ENCODE measurements around the gene ISLR2. TPM values are rescaled to one million over a fixed set of nuclear protein-coding genes. Genes with fewer than 3 reads are reported as not detected.
A peak's percentile ranks its signal among the peaks of the same experiment; 100 is the strongest.

The ISLR2 gene
- total RNA-seq, 2 donors from 2014 or later, result 1.9 to 3.9 TPM

DNA sequence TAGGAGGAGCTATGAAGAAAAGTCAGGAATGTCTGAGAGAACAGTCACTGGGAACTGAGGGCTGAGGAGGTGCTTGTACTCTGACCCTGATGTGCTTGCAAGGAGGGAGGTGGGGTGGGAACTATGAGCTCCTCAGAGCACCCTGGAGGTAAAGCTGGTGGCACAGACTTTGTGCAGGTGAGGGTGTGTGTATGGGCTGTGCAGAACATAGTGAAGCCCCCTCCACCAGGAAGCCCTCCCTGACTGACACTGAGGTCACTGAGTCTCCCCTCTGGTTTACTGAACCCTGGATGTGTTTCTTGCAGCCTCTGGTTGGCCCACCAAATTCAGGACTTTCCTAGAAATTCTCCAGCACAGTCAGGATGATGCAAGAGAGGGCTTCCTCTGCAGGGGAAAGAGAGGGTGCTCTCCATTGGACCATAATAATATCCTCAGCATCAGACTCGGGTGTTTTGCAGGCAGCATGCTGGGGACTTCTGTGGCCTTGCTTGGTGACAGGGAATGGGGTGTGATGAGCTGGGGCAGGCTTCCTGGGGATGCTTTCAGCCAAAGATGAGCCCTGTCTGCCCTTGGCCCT lies 41.7 kb downstream of the ISLR2 start:
- DNase-seq (no peak), ATAC-seq (no peak)
- intact Hi-C loops (cut with DNase I), result no loop called here

DNA sequence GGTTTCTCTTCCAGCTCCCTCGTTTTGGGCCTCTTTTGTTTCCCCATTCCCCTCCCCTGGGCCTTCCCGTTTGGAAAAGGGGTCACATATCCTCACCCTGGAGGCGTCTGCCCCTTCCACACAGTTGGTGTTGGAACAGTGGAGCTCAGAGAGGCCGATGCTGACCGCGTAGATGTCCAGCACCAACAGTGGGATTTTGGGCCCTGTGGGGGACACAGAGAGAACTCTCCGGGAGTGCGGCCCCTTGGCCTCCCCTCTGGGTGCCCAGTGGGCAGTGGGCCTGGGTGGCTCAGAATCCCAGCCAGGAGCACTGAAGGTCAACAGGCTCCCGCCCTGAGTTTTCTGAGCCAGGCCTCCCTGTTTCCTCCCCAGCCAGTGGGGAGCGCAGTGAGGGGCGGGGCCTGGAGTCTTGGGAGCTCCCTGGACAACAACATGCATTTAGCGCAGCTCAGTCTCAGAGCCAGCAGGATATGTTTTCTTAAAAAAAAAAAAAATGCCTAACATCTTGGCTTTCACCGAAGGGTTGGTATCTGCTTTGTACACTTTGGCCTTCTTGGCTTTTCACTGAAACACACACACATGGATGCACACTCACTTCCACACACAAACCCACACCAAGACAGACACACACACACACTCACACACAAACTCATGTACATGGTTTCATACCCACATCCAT lies 42.5 kb downstream of the ISLR2 start:
- ATAC-seq (peak; percentile 75 to 77), DNase-seq (peak; percentile 81)
- intact Hi-C loops (cut with DNase I), result no loop called here

GRCh38 chr15:74173380-74174218 lies 43.2 kb downstream of the ISLR2 start, which contains the start of gene ISLR:
TSS of gene ISLR (plus strand) at chr15:74173710. CDS start at chr15:74174859, 1,149 bp downstream.
- DNase-seq (no peak), ATAC-seq (peak; percentile 51 to 70)
- intact Hi-C loops (cut with DNase I), result no loop called here

DNA sequence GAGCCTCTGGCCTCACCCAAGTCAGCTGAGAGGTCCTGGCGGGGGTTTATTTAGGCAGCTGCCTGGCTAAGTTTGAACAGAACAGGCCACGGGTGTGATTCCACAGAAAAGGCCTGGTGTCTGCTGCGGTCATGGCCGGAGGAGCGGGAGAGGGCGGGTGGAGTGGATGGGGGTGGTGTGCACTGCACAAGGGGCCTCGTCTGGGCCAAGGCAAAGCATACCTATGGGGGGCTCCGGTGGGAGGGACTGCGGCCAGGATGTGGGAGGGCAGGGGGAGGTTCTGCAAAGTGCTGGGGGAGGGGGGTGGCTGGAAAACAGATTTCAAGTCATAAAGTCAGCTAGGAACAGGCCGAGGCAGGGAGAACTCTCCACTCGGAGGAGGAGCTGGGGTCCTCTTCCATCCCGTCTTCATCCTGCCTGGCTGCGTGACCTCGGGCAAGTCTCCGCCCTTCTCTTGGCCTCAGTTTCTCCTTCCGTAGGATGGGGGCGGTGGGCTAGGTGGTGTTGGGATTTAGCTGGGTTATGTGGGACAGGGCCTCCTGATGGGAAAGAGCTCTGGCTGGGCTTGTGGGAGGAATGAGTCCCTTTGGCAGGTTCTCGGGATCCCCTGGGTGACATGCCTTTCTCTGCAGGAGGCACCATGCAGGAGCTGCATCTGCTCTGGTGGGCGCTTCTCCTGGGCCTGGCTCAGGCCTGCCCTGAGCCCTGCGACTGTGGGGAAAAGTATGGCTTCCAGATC lies 44.0 kb downstream of the ISLR2 start:
- no peak for DNase-seq
- ATAC-seq, result peak; percentile 32 to 61
- intact Hi-C loops (cut with DNase I), result no loop called here

DNA sequence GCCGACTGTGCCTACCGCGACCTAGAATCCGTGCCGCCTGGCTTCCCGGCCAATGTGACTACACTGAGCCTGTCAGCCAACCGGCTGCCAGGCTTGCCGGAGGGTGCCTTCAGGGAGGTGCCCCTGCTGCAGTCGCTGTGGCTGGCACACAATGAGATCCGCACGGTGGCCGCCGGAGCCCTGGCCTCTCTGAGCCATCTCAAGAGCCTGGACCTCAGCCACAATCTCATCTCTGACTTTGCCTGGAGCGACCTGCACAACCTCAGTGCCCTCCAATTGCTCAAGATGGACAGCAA lies 44.5 kb downstream of the ISLR2 start:
- intact Hi-C loops (cut with DNase I), result no loop called here
- ATAC-seq (no peak), DNase-seq (no peak)

GRCh38 chr15:74175271-74176191 lies 45.1 kb downstream of the ISLR2 start:
- intact Hi-C loops (cut with DNase I), result no loop called here
- DNase-seq (no peak), ATAC-seq (no peak)

GRCh38 chr15:74176262-74177214 lies 46.2 kb downstream of the ISLR2 start:
- DNase-seq, result no peak
- intact Hi-C loops (cut with DNase I), result no loop called here
- no peak for ATAC-seq

DNA sequence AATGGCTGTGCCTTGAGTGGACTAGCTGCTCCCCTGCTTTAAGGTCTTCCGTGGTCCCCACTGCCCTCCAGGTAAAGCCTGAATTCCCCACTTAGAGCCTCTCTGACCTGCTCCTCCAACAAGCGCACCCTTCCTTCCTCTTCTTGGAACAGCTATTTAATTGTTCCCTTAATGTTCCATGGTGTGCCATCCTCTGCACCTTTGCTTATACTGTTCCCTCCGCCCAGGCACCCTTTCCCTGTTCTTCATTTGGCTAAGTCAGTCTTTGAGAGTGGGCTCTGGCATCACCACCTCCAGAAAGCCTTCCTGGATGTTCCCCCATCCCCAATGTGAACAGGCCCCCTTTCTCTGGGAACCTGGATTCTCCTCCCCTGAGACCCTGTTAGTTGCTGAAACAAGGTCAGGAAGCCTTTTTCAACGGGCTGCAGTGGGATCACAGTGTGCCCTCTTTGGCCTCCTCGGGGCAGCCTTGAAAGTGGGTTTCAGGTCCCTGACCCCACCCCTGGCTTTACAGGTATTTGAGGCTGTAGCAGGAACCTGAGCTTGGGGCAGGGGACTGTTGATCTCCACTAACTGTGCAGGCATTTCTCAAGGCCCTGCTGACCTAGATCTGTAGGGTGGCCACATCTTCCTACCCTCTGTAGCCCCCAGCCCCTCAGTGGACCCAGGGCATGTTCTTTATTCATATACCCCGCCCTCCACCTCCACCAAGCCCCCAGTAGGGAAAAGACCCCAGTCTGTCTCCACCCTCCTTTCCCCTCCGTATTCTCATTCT lies 48.1 kb downstream of the ISLR2 start:
- DNase-seq (no peak), ATAC-seq (no peak)
- intact Hi-C loops (cut with DNase I), result no loop called here

DNA sequence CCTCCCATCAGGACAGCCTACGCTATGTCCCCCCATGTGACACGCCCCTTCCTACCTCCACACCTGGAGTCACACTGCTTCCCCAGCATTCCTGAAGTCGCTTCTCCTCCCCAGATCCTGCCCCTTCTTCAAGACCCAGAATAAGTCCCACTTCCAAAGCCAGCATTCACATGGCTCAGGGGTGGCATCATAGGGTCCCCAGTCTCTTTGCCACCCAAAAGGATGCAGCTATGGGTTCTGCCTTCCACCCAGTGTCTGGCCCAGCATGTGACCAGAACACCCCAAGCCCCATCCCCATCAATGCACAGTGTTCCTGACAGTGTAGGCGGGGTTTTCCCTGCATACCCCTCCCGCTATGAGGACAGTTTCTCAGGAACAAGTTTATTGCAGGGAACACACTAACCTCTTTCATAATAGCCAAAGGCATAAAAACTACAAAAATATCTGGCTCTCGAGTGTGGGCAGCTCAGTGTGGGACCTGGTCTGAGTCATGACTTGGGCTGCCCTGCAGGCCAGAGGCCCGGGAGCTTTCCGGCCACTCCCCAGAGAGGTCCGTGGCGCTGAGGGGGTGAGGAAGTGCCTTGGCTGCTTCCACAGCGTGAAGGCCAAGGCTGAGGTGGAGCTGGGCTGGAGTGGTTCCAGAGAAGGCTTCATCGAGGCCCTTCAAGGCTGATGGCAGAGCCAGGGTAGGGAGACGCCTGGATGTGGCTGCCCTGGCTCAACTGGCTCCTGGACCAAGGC lies 48.9 kb downstream of the ISLR2 start:
- ATAC-seq (peak; percentile 90 to 95), DNase-seq (peak; percentile 92)
- intact Hi-C loops (cut with DNase I), result no loop called here

DNA sequence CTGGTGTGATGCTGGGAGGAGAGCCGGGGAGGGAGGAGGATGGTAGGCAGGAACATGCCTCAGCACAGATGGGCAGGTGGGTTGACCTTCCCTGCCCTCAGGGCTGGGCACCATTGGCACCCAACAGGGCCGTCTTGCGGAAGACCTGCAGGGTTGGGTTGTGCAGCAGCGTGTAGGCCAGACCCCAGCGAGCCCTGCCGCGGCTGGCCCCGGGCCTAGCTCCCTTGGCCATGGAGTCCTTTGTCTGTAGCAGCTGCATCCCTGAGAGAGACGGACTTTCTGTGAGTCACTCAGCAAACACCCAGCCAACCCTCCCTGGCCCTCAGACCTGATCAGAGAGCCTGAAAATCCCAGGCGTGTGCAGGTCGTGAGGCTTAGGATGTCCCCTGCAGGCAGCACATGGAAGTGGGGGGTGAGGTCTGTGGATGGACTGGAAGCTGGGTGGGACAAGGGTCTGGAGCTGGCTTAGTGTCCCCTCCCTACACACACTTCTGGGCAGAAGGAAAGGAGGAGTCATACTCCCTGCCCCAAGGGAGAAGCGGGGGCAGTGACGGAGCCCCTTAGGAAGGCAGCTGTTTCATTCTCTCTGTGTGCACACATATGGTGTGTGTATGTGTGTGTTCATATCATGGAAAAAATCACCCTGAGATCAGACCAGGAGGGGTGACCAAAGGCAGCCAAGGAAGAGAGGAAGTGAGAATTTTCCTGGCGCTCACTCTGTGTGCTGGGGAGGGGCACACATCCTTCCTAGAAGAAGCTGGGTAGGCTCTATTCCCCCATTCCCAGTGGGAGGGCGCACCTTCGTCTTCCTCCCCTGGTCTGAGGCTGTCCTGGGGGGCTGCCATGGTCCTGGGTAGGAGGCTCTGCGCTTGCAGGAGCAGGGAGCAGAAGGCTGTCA lies 49.8 kb downstream of the ISLR2 start:
- peak; percentile 65 for DNase-seq
- intact Hi-C loops (cut with DNase I), result no loop called here
- peak; percentile 18 to 72 for ATAC-seq

GRCh38 chr15:74180881-74181602 lies 50.7 kb downstream of the ISLR2 start:
- no peak for ATAC-seq
- no peak for DNase-seq
- intact Hi-C loops (cut with DNase I), result no loop called here

DNA sequence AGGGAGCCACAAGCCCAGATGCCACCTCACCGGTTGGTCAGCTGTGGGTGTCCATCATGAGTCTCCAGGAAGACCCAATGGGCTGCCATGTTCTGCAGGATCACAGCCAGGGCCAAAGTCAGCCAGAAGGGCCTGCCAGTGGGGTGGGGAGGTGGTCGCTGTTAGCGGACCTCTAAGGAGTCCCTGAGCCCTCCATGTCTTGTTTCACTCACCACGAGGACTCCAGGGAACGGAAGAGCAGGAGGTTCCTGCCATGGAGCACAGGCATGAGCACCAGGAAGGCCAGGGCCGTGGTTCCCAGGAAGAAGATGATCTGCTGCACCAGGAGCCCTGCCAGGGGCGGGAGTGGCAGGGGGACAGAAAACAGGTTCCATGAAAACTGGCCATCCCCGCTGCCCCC lies 51.7 kb downstream of the ISLR2 start:
- intact Hi-C loops (cut with DNase I), result no loop called here
- ATAC-seq (no peak), DNase-seq (no peak)

- intact Hi-C loops (cut with DNase I), result no loop called here
- DNase-seq (no peak), ATAC-seq (no peak)
Measured at GRCh38 chr15:74184582-74185091, 54.3 kb downstream of the ISLR2 start.

DNA sequence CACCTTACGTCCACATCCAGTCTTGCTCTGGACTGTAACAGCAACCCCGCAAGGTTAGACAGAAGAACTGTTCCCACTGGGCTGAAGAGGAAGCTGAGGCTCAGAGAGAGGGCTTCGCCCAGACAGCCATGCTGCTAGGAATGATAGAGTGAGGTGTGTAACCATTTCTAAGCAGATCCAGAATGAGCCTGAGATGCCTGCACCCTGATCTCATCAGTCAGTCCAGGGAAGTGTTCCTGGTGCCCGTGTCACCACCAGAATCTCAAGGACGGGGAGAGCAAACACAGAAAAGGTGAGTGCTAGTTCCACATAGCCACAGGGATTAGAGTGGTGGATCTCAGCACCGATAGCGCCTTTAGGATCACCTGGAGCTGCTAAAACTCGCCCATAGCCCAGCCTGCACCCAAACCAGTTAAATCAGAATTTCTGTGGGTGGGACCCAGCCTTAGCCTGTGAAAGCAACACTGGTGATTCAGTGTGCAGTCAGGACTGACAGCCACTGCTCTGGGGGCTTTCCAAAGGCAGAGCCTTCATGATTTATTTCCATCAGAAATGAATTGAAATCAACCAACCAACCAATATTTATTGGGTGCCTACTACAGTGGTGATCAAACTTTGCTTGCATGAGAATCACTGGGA lies 55.4 kb downstream of the ISLR2 start:
- ATAC-seq, result no peak
- no peak for DNase-seq
- intact Hi-C loops (cut with DNase I), result no loop called here

Data from left cardiac atrium (tissue), 4 donors.